Measurements from ENCODE around the gene SSTR5.

The SSTR5 gene

DNA sequence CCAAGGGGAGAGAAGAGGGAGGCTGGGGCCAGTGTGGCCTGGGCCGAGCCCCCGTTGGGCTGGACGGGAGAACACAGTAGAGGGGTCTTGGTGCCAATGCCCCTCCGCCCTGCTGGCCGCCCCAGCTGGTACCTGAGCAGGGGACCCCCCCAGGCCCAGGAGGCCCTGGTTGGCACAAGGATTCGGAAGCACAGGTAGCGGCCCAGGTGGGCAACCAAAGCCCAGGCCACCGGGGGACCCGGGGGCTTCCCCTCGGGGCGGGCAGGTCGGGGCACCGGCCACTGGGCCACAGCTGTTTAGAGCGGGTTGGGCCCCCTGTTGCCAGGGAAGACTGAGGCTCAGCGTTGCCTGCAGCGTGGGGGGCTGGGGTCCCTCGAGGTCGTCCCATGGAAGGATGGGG is 51.7 kb downstream of the SSTR5 start:
- no peaks in the 10 kb centered on the region for H3K27me3 ChIP-seq (ENCODE audit: control insufficient read depth, insufficient read depth, low read length)
- no CpG with 5 or more reads among the region's 18 CpGs for WGBS (ENCODE audit: insufficient coverage, insufficient read length)
- H3K9me3 ChIP-seq (ENCODE audit: control insufficient read depth, insufficient read depth, low read length), result no peaks in the 10 kb centered on the region
- peaks cover 2% of the 10 kb centered on the region for H3K4me1 ChIP-seq (ENCODE audit: control insufficient read depth, insufficient read depth, low read length)
- H3K4me3 ChIP-seq (ENCODE audit: low read length), result no peak overlapping the region
- H3K27ac ChIP-seq (ENCODE audit: low read length), result no peak overlapping the region
- H3K36me3 ChIP-seq (ENCODE audit: control insufficient read depth, insufficient read depth, low read length), result no peaks in the 10 kb centered on the region
- DNase-seq (ENCODE audit: low read depth, low spot score), result no peak

DNA sequence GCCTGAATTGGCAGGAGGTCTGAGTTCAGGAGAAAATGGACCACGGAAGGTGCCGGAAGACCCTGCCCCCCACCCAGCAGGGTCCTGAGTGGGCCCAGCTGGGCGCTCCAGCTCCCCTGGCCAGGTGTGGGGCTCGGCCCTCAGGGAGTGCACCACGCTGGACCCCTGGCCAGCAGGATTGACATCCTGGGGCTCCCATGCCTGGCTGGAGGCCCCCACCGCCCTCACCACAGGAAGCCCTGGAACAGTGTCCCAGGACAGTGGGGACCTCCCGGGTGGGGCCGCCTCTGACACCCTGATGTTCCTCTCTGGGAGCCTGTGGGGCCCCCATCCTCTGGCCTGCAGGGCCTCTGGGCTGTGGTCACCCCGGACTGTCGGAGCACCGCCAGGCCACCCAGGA is 52.2 kb downstream of the SSTR5 start:
- Histone ChIP-seq H3K27ac (ENCODE audit: low read length) (no peak overlapping the region), H3K9me3 (ENCODE audit: control insufficient read depth, insufficient read depth, low read length) (no peaks in the 10 kb centered on the region), H3K36me3 (ENCODE audit: control insufficient read depth, insufficient read depth, low read length) (no peaks in the 10 kb centered on the region), H3K4me3 (ENCODE audit: low read length) (no peak overlapping the region), H3K27me3 (ENCODE audit: control insufficient read depth, insufficient read depth, low read length) (no peaks in the 10 kb centered on the region), H3K4me1 (ENCODE audit: control insufficient read depth, insufficient read depth, low read length) (peaks cover 2% of the 10 kb centered on the region)
- no peak for DNase-seq (ENCODE audit: low read depth, low spot score)
- no CpG with 5 or more reads among the region's 11 CpGs for WGBS (ENCODE audit: insufficient coverage, insufficient read length)

DNA sequence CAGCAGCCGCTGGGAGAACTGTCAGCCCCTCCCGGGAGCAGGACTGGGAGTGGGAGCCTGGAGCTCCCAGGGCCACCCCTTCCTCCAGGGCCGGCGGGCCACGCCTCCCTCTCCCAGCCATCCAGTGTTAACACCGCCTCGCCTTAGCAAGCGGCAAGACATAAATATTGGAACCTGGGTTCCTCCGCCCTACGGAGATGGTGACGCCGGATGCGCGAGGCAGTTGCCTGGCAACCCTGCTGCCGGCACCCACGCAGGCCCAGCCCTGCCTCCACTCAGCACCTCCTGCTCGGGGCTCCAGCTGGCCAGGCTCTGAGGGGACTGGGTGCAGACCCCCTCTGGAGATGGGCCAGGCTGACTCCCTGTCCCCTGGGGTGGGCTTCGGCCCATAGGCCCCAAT is 52.9 kb downstream of the SSTR5 start:
- Histone ChIP-seq H3K4me3 (ENCODE audit: low read length) (no peak overlapping the region), H3K27me3 (ENCODE audit: control insufficient read depth, insufficient read depth, low read length) (no peaks in the 10 kb centered on the region), H3K9me3 (ENCODE audit: control insufficient read depth, insufficient read depth, low read length) (no peaks in the 10 kb centered on the region), H3K36me3 (ENCODE audit: control insufficient read depth, insufficient read depth, low read length) (no peaks in the 10 kb centered on the region), H3K4me1 (ENCODE audit: control insufficient read depth, insufficient read depth, low read length) (peaks cover 2% of the 10 kb centered on the region), H3K27ac (ENCODE audit: low read length) (no peak overlapping the region)
- WGBS (ENCODE audit: insufficient coverage, insufficient read length), result no CpG with 5 or more reads among the region's 18 CpGs
- no peak for DNase-seq (ENCODE audit: low read depth, low spot score)

GRCh38 chr16:1126044-1126443 is 53.5 kb downstream of the SSTR5 start:
- H3K4me1 ChIP-seq (ENCODE audit: control insufficient read depth, insufficient read depth, low read length), result peaks cover 2% of the 10 kb centered on the region
- no CpG with 5 or more reads among the region's 17 CpGs for WGBS (ENCODE audit: insufficient coverage, insufficient read length)

GRCh38 chr16:1126586-1126985 is 54.0 kb downstream of the SSTR5 start:
- H3K36me3 ChIP-seq (ENCODE audit: control insufficient read depth, insufficient read depth, low read length), result no peaks in the 10 kb centered on the region; the same call in 1 of the 2 replicates
- no peaks in the 10 kb centered on the region for H3K27me3 ChIP-seq (ENCODE audit: control insufficient read depth, insufficient read depth, low read length)
- no peak overlapping the region for H3K4me3 ChIP-seq (ENCODE audit: low read length)
- WGBS (ENCODE audit: insufficient coverage, insufficient read length), result no CpG with 5 or more reads among the region's 10 CpGs
- H3K9me3 ChIP-seq (ENCODE audit: control insufficient read depth, insufficient read depth, low read length), result no peaks in the 10 kb centered on the region
- H3K27ac ChIP-seq (ENCODE audit: low read length), result no peak overlapping the region
- no peak for DNase-seq (ENCODE audit: low read depth, low spot score)
- peaks cover 2% of the 10 kb centered on the region for H3K4me1 ChIP-seq (ENCODE audit: control insufficient read depth, insufficient read depth, low read length)

More at GRCh38 chr16:1126044-1126443, 53.5 kb downstream of the SSTR5 start:
- Histone ChIP-seq H3K36me3 (ENCODE audit: control insufficient read depth, insufficient read depth, low read length) (no peaks in the 10 kb centered on the region), H3K27ac (ENCODE audit: low read length) (no peak overlapping the region), H3K27me3 (ENCODE audit: control insufficient read depth, insufficient read depth, low read length) (no peaks in the 10 kb centered on the region), H3K4me3 (ENCODE audit: low read length) (no peak overlapping the region), H3K9me3 (ENCODE audit: control insufficient read depth, insufficient read depth, low read length) (no peaks in the 10 kb centered on the region)
- DNase-seq (ENCODE audit: low read depth, low spot score), result no peak

- Histone ChIP-seq H3K4me1 (ENCODE audit: control insufficient read depth, insufficient read depth, low read length) (peaks cover 2% of the 10 kb centered on the region), H3K4me3 (ENCODE audit: low read length) (no peak overlapping the region), H3K27ac (ENCODE audit: low read length) (no peak overlapping the region), H3K36me3 (ENCODE audit: control insufficient read depth, insufficient read depth, low read length) (no peaks in the 10 kb centered on the region; the same call in 1 of the 2 replicates), H3K9me3 (ENCODE audit: control insufficient read depth, insufficient read depth, low read length) (no peaks in the 10 kb centered on the region), H3K27me3 (ENCODE audit: control insufficient read depth, insufficient read depth, low read length) (no peaks in the 10 kb centered on the region)
- WGBS (ENCODE audit: insufficient coverage, insufficient read length), result no CpG with 5 or more reads among the region's 16 CpGs
- DNase-seq (ENCODE audit: low read depth, low spot score), result no peak
Measured at GRCh38 chr16:1127101-1127500, 54.6 kb downstream of the SSTR5 start.

GRCh38 chr16:1127971-1128715 is 55.6 kb downstream of the SSTR5 start:
- H3K27me3 ChIP-seq (ENCODE audit: control insufficient read depth, insufficient read depth, low read length), result no peaks in the 10 kb centered on the region
- H3K9me3 ChIP-seq (ENCODE audit: control insufficient read depth, insufficient read depth, low read length), result no peaks in the 10 kb centered on the region
- H3K27ac ChIP-seq (ENCODE audit: low read length), result no peak overlapping the region
- peaks cover 2% of the 10 kb centered on the region for H3K4me1 ChIP-seq (ENCODE audit: control insufficient read depth, insufficient read depth, low read length)
- no peaks in the 10 kb centered on the region; the same call in 1 of the 2 replicates for H3K36me3 ChIP-seq (ENCODE audit: control insufficient read depth, insufficient read depth, low read length)
- no peak overlapping the region for H3K4me3 ChIP-seq (ENCODE audit: low read length)
- no peak for DNase-seq (ENCODE audit: low read depth, low spot score)
- WGBS (ENCODE audit: insufficient coverage, insufficient read length), result no CpG with 5 or more reads among the region's 31 CpGs

- H3K27me3 ChIP-seq (ENCODE audit: control insufficient read depth, insufficient read depth, low read length), result no peaks in the 10 kb centered on the region
- no peaks in the 10 kb centered on the region; the same call in 1 of the 2 replicates for H3K36me3 ChIP-seq (ENCODE audit: control insufficient read depth, insufficient read depth, low read length)
- H3K27ac ChIP-seq (ENCODE audit: low read length), result no peak overlapping the region
- no peaks in the 10 kb centered on the region for H3K9me3 ChIP-seq (ENCODE audit: control insufficient read depth, insufficient read depth, low read length)
- peaks cover 2% of the 10 kb centered on the region for H3K4me1 ChIP-seq (ENCODE audit: control insufficient read depth, insufficient read depth, low read length)
- H3K4me3 ChIP-seq (ENCODE audit: low read length), result no peak overlapping the region
- WGBS (ENCODE audit: insufficient coverage, insufficient read length), result no CpG with 5 or more reads among the region's 48 CpGs
- no peak for DNase-seq (ENCODE audit: low read depth, low spot score)
Measured at GRCh38 chr16:1129106-1129960, 56.8 kb downstream of the SSTR5 start.

DNA sequence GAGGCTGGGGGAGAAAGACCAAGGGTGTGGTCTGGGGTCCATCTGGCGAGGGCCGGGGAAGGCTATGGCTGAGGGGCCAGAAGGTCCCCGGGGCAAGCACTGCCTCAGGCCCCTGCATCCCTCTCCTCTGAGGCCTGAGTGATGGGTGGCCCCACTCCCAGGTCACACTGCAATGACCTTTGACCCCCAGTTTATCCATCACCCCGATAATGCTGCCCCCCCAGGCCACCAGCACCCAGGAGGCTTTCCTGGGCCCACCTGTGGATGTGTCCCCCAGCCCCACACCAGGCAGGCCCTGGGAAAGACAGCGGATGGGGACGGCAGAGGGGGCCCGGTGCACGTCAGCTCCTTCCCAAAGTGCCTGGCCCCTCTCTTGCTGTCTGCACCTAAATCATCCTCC is 57.8 kb downstream of the SSTR5 start:
- DNase-seq (ENCODE audit: low read depth, low spot score), result no peak
- no peaks in the 10 kb centered on the region; the same call in 1 of the 2 replicates for H3K36me3 ChIP-seq (ENCODE audit: control insufficient read depth, insufficient read depth, low read length)
- peaks cover 2% of the 10 kb centered on the region for H3K4me1 ChIP-seq (ENCODE audit: control insufficient read depth, insufficient read depth, low read length)
- H3K9me3 ChIP-seq (ENCODE audit: control insufficient read depth, insufficient read depth, low read length), result no peaks in the 10 kb centered on the region
- no peak overlapping the region for H3K4me3 ChIP-seq (ENCODE audit: low read length)
- H3K27me3 ChIP-seq (ENCODE audit: control insufficient read depth, insufficient read depth, low read length), result no peaks in the 10 kb centered on the region
- no peak overlapping the region for H3K27ac ChIP-seq (ENCODE audit: low read length)
- WGBS (ENCODE audit: insufficient coverage, insufficient read length), result no CpG with 5 or more reads among the region's 8 CpGs
